Vagina (tissue), 2 donors: ENCODE results near the gene PLEK2.

Experiments
- POLR2AphosphoS5 ChIP-seq, 2 donors: sonication (generic); formaldehyde crosslinking; IDR thresholded peaks; one replicate each; pipeline ENCODE4 v1.9.0; 2017; ENCODE audit warnings: antibody characterized with exemption in 2 of 2, mild to moderate bottlenecking in 2 of 2, low read depth in 1 of 2; ENCODE audit not compliant: insufficient read depth in 1 of 2
- TF ChIP-seq, protein P1 (sequence below), 3 experiments: fragments of 450-650 bp in 2 of 3; fragments of 200-600 bp in 1 of 3; sonication (generic) in 1 of 3; IDR thresholded peaks; one replicate each; pipeline ENCODE4 v1.5.1; 2017 to 2019; ENCODE audit warnings: antibody characterized with exemption in 3 of 3, mild to moderate bottlenecking in 2 of 3, moderate library complexity in 2 of 3

GRCh38 chr14:67396381-67396970, 15.5 kb downstream of the PLEK2 start:
- no peak for TF ChIP-seq POLR2AphosphoS5 (IDR thresholded peaks at IDR 0.05; ENCODE audit: insufficient read depth in 1 of 2, low read depth in 1 of 2)
- TF ChIP-seq, protein P1, sequence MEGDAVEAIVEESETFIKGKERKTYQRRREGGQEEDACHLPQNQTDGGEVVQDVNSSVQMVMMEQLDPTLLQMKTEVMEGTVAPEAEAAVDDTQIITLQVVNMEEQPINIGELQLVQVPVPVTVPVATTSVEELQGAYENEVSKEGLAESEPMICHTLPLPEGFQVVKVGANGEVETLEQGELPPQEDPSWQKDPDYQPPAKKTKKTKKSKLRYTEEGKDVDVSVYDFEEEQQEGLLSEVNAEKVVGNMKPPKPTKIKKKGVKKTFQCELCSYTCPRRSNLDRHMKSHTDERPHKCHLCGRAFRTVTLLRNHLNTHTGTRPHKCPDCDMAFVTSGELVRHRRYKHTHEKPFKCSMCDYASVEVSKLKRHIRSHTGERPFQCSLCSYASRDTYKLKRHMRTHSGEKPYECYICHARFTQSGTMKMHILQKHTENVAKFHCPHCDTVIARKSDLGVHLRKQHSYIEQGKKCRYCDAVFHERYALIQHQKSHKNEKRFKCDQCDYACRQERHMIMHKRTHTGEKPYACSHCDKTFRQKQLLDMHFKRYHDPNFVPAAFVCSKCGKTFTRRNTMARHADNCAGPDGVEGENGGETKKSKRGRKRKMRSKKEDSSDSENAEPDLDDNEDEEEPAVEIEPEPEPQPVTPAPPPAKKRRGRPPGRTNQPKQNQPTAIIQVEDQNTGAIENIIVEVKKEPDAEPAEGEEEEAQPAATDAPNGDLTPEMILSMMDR (IDR thresholded peaks at IDR 0.05) = no peak
